Activated CD4-positive, alpha-beta T cell treated with anti-CD3 and anti-CD28 coated beads, Interleukin-2, amount 10 ng/mL, durations not matched to agents 7 days and 5 days (primary cell): ENCODE results near the gene NFIB. TPM values are rescaled to one million over a fixed set of nuclear protein-coding genes. Genes with fewer than 3 reads are reported as not detected.

Source experiments
- CTCF ChIA-PET: fragments of 350-600 bp; sonication (Branson Sonifier 250); formaldehyde crosslinking; loops from one replicate; lab custom pipeline; 2021; ENCODE audit warnings: antibody characterized with exemption; lab: Charles Lee
- POLR2A ChIA-PET: fragments of 350-600 bp; sonication (Branson Sonifier 250); formaldehyde crosslinking; loops from one replicate; lab custom pipeline; 2021; ENCODE audit warnings: antibody characterized with exemption; lab: Charles Lee
- DNase-seq: peaks from one replicate; pipeline ENCODE4 v3.0.0-alpha.2; 2020
- H3K27ac Mint-ChIP-seq: one replicate; pipeline ENCODE4 v1.8.0; 2021; ENCODE audit warnings: mild to moderate bottlenecking, moderate library complexity, mixed read lengths
- H3K27me3 Mint-ChIP-seq: one replicate; pipeline ENCODE4 v1.8.0; 2021; ENCODE audit warnings: mixed read lengths
- H3K36me3 Mint-ChIP-seq: one replicate; pipeline ENCODE4 v1.8.0; 2021; ENCODE audit warnings: low read depth, mixed read lengths
- H3K4me1 Mint-ChIP-seq: one replicate; pipeline ENCODE4 v1.8.0; 2021; ENCODE audit warnings: mixed read lengths
- H3K4me3 Mint-ChIP-seq: one replicate; pipeline ENCODE4 v1.8.0; 2021; ENCODE audit warnings: mild to moderate bottlenecking, moderate library complexity, mixed read lengths
- H3K9me3 Mint-ChIP-seq: one replicate; pipeline ENCODE4 v1.8.0; 2021; ENCODE audit warnings: mixed read lengths
- total RNA-seq, 2 experiments: library from RNA; stranded (reverse); gene quantifications; one replicate each; pipeline ENCODE4 v1.2.3, GENCODE V29; 2021

NFIB gene
- total RNA-seq, 2 experiments from 2014 or later: not detected

GRCh38 chr9:14221558-14221957 lies 92.4 kb downstream of the NFIB start:
- Mint-ChIP-seq H3K4me3 (no peak overlapping the region), H3K36me3 (no peaks in the 10 kb centered on the region), H3K27ac (no peak overlapping the region), H3K9me3 (no peaks in the 10 kb centered on the region), H3K27me3 (no peaks in the 10 kb centered on the region), H3K4me1 (no peaks in the 10 kb centered on the region)
- DNase-seq: no peak
- POLR2A ChIA-PET: no interaction called here
- CTCF ChIA-PET: interaction anchor here (1.0 kb wide), 1 partner anchor 19 kb away, joined by 3 read pairs; no protein-coding TSS in a partner anchor

- H3K9me3 Mint-ChIP-seq: no peaks in the 10 kb centered on the region
- no peaks in the 10 kb centered on the region for H3K36me3 Mint-ChIP-seq
- DNase-seq: no peak
- no peak overlapping the region for H3K4me3 Mint-ChIP-seq
- no peaks in the 10 kb centered on the region for H3K27me3 Mint-ChIP-seq
- no peak overlapping the region for H3K27ac Mint-ChIP-seq
- H3K4me1 Mint-ChIP-seq: no peaks in the 10 kb centered on the region
- ChIA-PET POLR2A (no interaction called here), CTCF (interaction anchor here (1.0 kb wide), 1 partner anchor 19 kb away, joined by 3 read pairs; no protein-coding TSS in a partner anchor)
Observed at GRCh38 chr9:14221119-14221518, 92.8 kb downstream of the NFIB start.

- CTCF ChIA-PET: no interaction called here
- no peak overlapping the region for H3K4me3 Mint-ChIP-seq
- no peaks in the 10 kb centered on the region for H3K27me3 Mint-ChIP-seq
- H3K36me3 Mint-ChIP-seq: no peaks in the 10 kb centered on the region
- no peak overlapping the region for H3K27ac Mint-ChIP-seq
- no peaks in the 10 kb centered on the region for H3K4me1 Mint-ChIP-seq
- no peaks in the 10 kb centered on the region for H3K9me3 Mint-ChIP-seq
- POLR2A ChIA-PET: no interaction called here
- no peak for DNase-seq
Observed at GRCh38 chr9:14220256-14220655, 93.7 kb downstream of the NFIB start.

GRCh38 chr9:14219850-14220249 lies 94.1 kb downstream of the NFIB start:
- no peak for DNase-seq
- CTCF ChIA-PET: no interaction called here
- POLR2A ChIA-PET: no interaction called here
- no peaks in the 10 kb centered on the region for H3K9me3 Mint-ChIP-seq
- no peaks in the 10 kb centered on the region for H3K4me1 Mint-ChIP-seq
- no peak overlapping the region for H3K4me3 Mint-ChIP-seq
- no peak overlapping the region for H3K27ac Mint-ChIP-seq
- H3K36me3 Mint-ChIP-seq: no peaks in the 10 kb centered on the region
- no peaks in the 10 kb centered on the region for H3K27me3 Mint-ChIP-seq

- no peak for DNase-seq
- H3K9me3 Mint-ChIP-seq: no peaks in the 10 kb centered on the region
- H3K4me3 Mint-ChIP-seq: no peak overlapping the region
- H3K4me1 Mint-ChIP-seq: no peaks in the 10 kb centered on the region
- H3K27me3 Mint-ChIP-seq: no peaks in the 10 kb centered on the region
- ChIA-PET POLR2A (no interaction called here), CTCF (no interaction called here)
- no peaks in the 10 kb centered on the region for H3K36me3 Mint-ChIP-seq
- H3K27ac Mint-ChIP-seq: no peak overlapping the region
Observed at GRCh38 chr9:14218253-14218652, 95.7 kb downstream of the NFIB start.

GRCh38 chr9:14216612-14217194 lies 97.2 kb downstream of the NFIB start:
- H3K27me3 Mint-ChIP-seq: no peaks in the 10 kb centered on the region
- ChIA-PET CTCF (no interaction called here), POLR2A (no interaction called here)
- no peaks in the 10 kb centered on the region for H3K36me3 Mint-ChIP-seq
- no peaks in the 10 kb centered on the region for H3K4me1 Mint-ChIP-seq
- H3K27ac Mint-ChIP-seq: no peak overlapping the region
- no peak overlapping the region for H3K4me3 Mint-ChIP-seq
- DNase-seq: no peak
- no peaks in the 10 kb centered on the region for H3K9me3 Mint-ChIP-seq

- Mint-ChIP-seq H3K4me1 (no peaks in the 10 kb centered on the region), H3K27me3 (no peaks in the 10 kb centered on the region)
- POLR2A ChIA-PET: no interaction called here
Observed at GRCh38 chr9:14215614-14216013, 98.3 kb downstream of the NFIB start.

GRCh38 chr9:14214693-14215092 lies 99.2 kb downstream of the NFIB start:
- H3K4me3 Mint-ChIP-seq: no peak overlapping the region
- ChIA-PET POLR2A (no interaction called here), CTCF (no interaction called here)
- no peak for DNase-seq
- H3K9me3 Mint-ChIP-seq: no peaks in the 10 kb centered on the region
- H3K27me3 Mint-ChIP-seq: no peaks in the 10 kb centered on the region
- H3K4me1 Mint-ChIP-seq: no peaks in the 10 kb centered on the region
- no peaks in the 10 kb centered on the region for H3K36me3 Mint-ChIP-seq
- no peak overlapping the region for H3K27ac Mint-ChIP-seq

More at GRCh38 chr9:14215614-14216013, 98.3 kb downstream of the NFIB start:
- H3K36me3 Mint-ChIP-seq: no peaks in the 10 kb centered on the region
- CTCF ChIA-PET: no interaction called here
- H3K27ac Mint-ChIP-seq: no peak overlapping the region
- no peak overlapping the region for H3K4me3 Mint-ChIP-seq
- no peak for DNase-seq
- H3K9me3 Mint-ChIP-seq: no peaks in the 10 kb centered on the region

GRCh38 chr9:14214065-14214684 lies 99.8 kb downstream of the NFIB start:
- POLR2A ChIA-PET: no interaction called here
- no peaks in the 10 kb centered on the region for H3K27me3 Mint-ChIP-seq
- H3K4me3 Mint-ChIP-seq: no peak overlapping the region
- H3K9me3 Mint-ChIP-seq: no peaks in the 10 kb centered on the region
- no peaks in the 10 kb centered on the region for H3K4me1 Mint-ChIP-seq
- DNase-seq: no peak
- H3K27ac Mint-ChIP-seq: no peak overlapping the region
- CTCF ChIA-PET: no interaction called here
- H3K36me3 Mint-ChIP-seq: no peaks in the 10 kb centered on the region

- CTCF ChIA-PET: no interaction called here
- Mint-ChIP-seq H3K36me3 (no peaks in the 10 kb centered on the region), H3K27me3 (no peaks in the 10 kb centered on the region), H3K27ac (no peak overlapping the region), H3K9me3 (no peaks in the 10 kb centered on the region), H3K4me1 (no peaks in the 10 kb centered on the region), H3K4me3 (no peak overlapping the region)
- no peak for DNase-seq
- POLR2A ChIA-PET: no interaction called here
Observed at GRCh38 chr9:14213504-14213903, 100.4 kb downstream of the NFIB start.

- Mint-ChIP-seq H3K27ac (no peak overlapping the region), H3K4me3 (no peak overlapping the region), H3K36me3 (no peaks in the 10 kb centered on the region), H3K27me3 (no peaks in the 10 kb centered on the region), H3K9me3 (no peaks in the 10 kb centered on the region), H3K4me1 (no peaks in the 10 kb centered on the region)
- DNase-seq: no peak
- POLR2A ChIA-PET: no interaction called here
- CTCF ChIA-PET: no interaction called here
Observed at GRCh38 chr9:14212697-14213420, 101.1 kb downstream of the NFIB start.

GRCh38 chr9:14212077-14212476 lies 101.9 kb downstream of the NFIB start:
- Mint-ChIP-seq H3K27ac (no peak overlapping the region), H3K9me3 (no peaks in the 10 kb centered on the region), H3K36me3 (no peaks in the 10 kb centered on the region), H3K27me3 (no peaks in the 10 kb centered on the region), H3K4me3 (no peak overlapping the region), H3K4me1 (no peaks in the 10 kb centered on the region)
- DNase-seq: no peak
- ChIA-PET POLR2A (no interaction called here), CTCF (no interaction called here)

GRCh38 chr9:14211564-14211963 lies 102.4 kb downstream of the NFIB start:
- Mint-ChIP-seq H3K9me3 (no peaks in the 10 kb centered on the region), H3K36me3 (no peaks in the 10 kb centered on the region), H3K4me3 (no peak overlapping the region), H3K27ac (no peak overlapping the region), H3K4me1 (no peaks in the 10 kb centered on the region), H3K27me3 (no peaks in the 10 kb centered on the region)
- no peak for DNase-seq
- ChIA-PET POLR2A (no interaction called here), CTCF (no interaction called here)
